Tibial artery (tissue), 4 donors: ENCODE measurements around the gene GRM8.

Experiments used
- DNase-seq, 2 donors: peaks; one replicate each; pipeline ENCODE4 v3.0.0-alpha.2; 2019
- H3K27ac ChIP-seq, 2 donors: fragments of 200-600 bp; sonication (generic) in 1 of 2; 1 replicate in 1 of 2; 2 replicates in 1 of 2; pipeline ENCODE4 v1.5.1; 2018 to 2019; ENCODE audit warnings: mild to moderate bottlenecking in 1 of 2
- H3K27me3 ChIP-seq, 2 donors: fragments of 200-600 bp; sonication (generic) in 1 of 2; one replicate each; pipeline versions ENCODE4 v1.5.1 to v1.6.0; 2016 to 2019
- H3K36me3 ChIP-seq, 3 donors: fragments of 200-600 bp; sonication (generic) in 2 of 3; one replicate each; pipeline ENCODE4 v1.5.1; 2016 to 2019; ENCODE audit warnings: mild to moderate bottlenecking in 2 of 3
- H3K4me1 ChIP-seq, 4 donors: fragments of 200-600 bp; sonication (generic) in 2 of 4; 1 replicate in 3 of 4; 2 replicates in 1 of 4; pipeline ENCODE4 v1.5.1; 2016 to 2019
- H3K4me3 ChIP-seq, 2 donors: fragments of 200-600 bp; sonication (generic) in 1 of 2; 1 replicate in 1 of 2; 2 replicates in 1 of 2; pipeline ENCODE4 v1.5.1; 2018 to 2019; ENCODE audit warnings: mild to moderate bottlenecking in 2 of 2
- H3K9me3 ChIP-seq, 3 donors: fragments of 200-600 bp; sonication (generic) in 1 of 3; one replicate each; pipeline ENCODE4 v1.5.1; 2016 to 2019
- CTCF ChIP-seq, 2 experiments: fragments of 200-600 bp in 1 of 2; fragments of 450-650 bp in 1 of 2; IDR thresholded peaks; one replicate each; pipeline ENCODE4 v1.5.1; 2017 to 2019; ENCODE audit warnings: antibody characterized with exemption in 2 of 2, mild to moderate bottlenecking in 1 of 2, moderate library complexity in 1 of 2
- intact Hi-C: fragments of 100-400 bp; cut with DNase I; formaldehyde crosslinking; loops from one replicate; pipeline ENCODE4 v1.15.0; 2023; ENCODE audit warnings: low total_unique reads

Gene GRM8

GRCh38 chr7:127150543-127150942 is 102.2 kb downstream of the GRM8 start:
- Histone ChIP-seq H3K27ac (no peak overlapping the region), H3K9me3 (no peaks in the 10 kb centered on the region), H3K36me3 (no peaks in the 10 kb centered on the region), H3K27me3 (no peaks in the 10 kb centered on the region), H3K4me3 (no peak overlapping the region), H3K4me1 (no peaks in the 10 kb centered on the region)
- TF ChIP-seq CTCF (IDR thresholded peaks at IDR 0.05): no peak
- intact Hi-C loops: no loop called here
- DNase-seq: no peak

GRCh38 chr7:127146746-127147536 is 105.8 kb downstream of the GRM8 start:
- intact Hi-C loops: no loop called here
- DNase-seq: no peak
- no peak for TF ChIP-seq CTCF (IDR thresholded peaks at IDR 0.05)

GRCh38 chr7:127137146-127137545 is 115.6 kb downstream of the GRM8 start:
- Histone ChIP-seq H3K4me3 (no peak overlapping the region), H3K27ac (no peak overlapping the region), H3K27me3 (no peaks in the 10 kb centered on the region), H3K9me3 (no peaks in the 10 kb centered on the region), H3K4me1 (no peaks in the 10 kb centered on the region), H3K36me3 (no peaks in the 10 kb centered on the region)
- intact Hi-C loops: no loop called here
- no peak for DNase-seq
- TF ChIP-seq CTCF (IDR thresholded peaks at IDR 0.05): no peak

More at GRCh38 chr7:127146746-127147536, 105.8 kb downstream of the GRM8 start:
- H3K36me3 ChIP-seq: no peaks in the 10 kb centered on the region
- no peaks in the 10 kb centered on the region for H3K4me1 ChIP-seq
- H3K4me3 ChIP-seq: no peak overlapping the region
- no peak overlapping the region for H3K27ac ChIP-seq
- no peaks in the 10 kb centered on the region for H3K27me3 ChIP-seq
- H3K9me3 ChIP-seq: no peaks in the 10 kb centered on the region

GRCh38 chr7:127135871-127136485 is 116.8 kb downstream of the GRM8 start:
- no peaks in the 10 kb centered on the region for H3K36me3 ChIP-seq
- H3K4me3 ChIP-seq: no peak overlapping the region
- no peak for TF ChIP-seq CTCF (IDR thresholded peaks at IDR 0.05)
- H3K9me3 ChIP-seq: no peaks in the 10 kb centered on the region
- DNase-seq: no peak
- no peaks in the 10 kb centered on the region for H3K4me1 ChIP-seq
- intact Hi-C loops: no loop called here
- no peak overlapping the region for H3K27ac ChIP-seq
- H3K27me3 ChIP-seq: no peaks in the 10 kb centered on the region

GRCh38 chr7:127123220-127123619 is 129.5 kb downstream of the GRM8 start:
- no peak for DNase-seq
- Histone ChIP-seq H3K4me3 (no peak overlapping the region), H3K36me3 (no peaks in the 10 kb centered on the region), H3K27me3 (no peaks in the 10 kb centered on the region), H3K4me1 (no peaks in the 10 kb centered on the region), H3K27ac (no peak overlapping the region), H3K9me3 (no peaks in the 10 kb centered on the region)
- no peak for TF ChIP-seq CTCF (IDR thresholded peaks at IDR 0.05)
- intact Hi-C loops: no loop called here
